H1 (cell line): ENCODE results near the gene SOBP. TPM values are rescaled to one million over a fixed set of nuclear protein-coding genes. Genes with fewer than 3 reads are reported as not detected.

Source experiments
- CTCF ChIA-PET: fragments of 300-600 bp; sonication (Branson Sonifier 250); formaldehyde crosslinking; loops from one replicate; lab custom pipeline; 2021; ENCODE audit not compliant: partially characterized antibody; lab: Charles Lee
- POLR2A ChIA-PET: fragments of 300-600 bp; sonication (Branson Sonifier 250); formaldehyde crosslinking; loops from one replicate; lab custom pipeline; 2021; ENCODE audit warnings: inconsistent platforms; ENCODE audit not compliant: partially characterized antibody; lab: Charles Lee
- DNase-seq, 2 experiments: peaks; one replicate each; pipeline versions ENCODE4 v3.0.0 to v3.0.0-alpha.2; 2010 to 2022; ENCODE audit warnings: low spot score in 2 of 2, low read depth in 1 of 2, mixed read lengths in 1 of 2
- FAIRE-seq: peaks from 2 replicates; lab custom pipeline; 2011; peaks lifted over from hg19 to GRCh38; lab: Jason Lieb, UNC
- H2AFZ ChIP-seq: 2 replicates; pipeline ENCODE4 v1.8.1; 2012; ENCODE audit warnings: low read length, inconsistent platforms
- H2AK5ac ChIP-seq: 2 replicates; pipeline ENCODE4 v1.6.1; 2013; ENCODE audit warnings: low read depth, low read length
- H2BK120ac ChIP-seq: replicated peaks from 2 replicates; pipeline ENCODE3; 2013; ENCODE audit warnings: low read depth, low read length, inconsistent platforms
- H2BK12ac ChIP-seq: 2 replicates; pipeline ENCODE4 v1.6.1; 2013; ENCODE audit warnings: low read depth, low read length
- H2BK15ac ChIP-seq: 2 replicates; pipeline ENCODE4 v1.6.1; 2013; ENCODE audit warnings: low read length
- H2BK20ac ChIP-seq: 2 replicates; pipeline ENCODE4 v1.6.1; 2013; ENCODE audit warnings: low read length
- H2BK5ac ChIP-seq: 2 replicates; pipeline ENCODE4 v1.6.1; 2013; ENCODE audit warnings: low read depth, low read length
- H3K14ac ChIP-seq: 2 replicates; pipeline ENCODE4 v1.6.1; 2013; ENCODE audit warnings: inconsistent platforms; ENCODE audit not compliant: insufficient read length
- H3K18ac ChIP-seq: 2 replicates; pipeline ENCODE4 v1.6.1; 2013; ENCODE audit warnings: low read length; ENCODE audit errors: extremely low read depth
- H3K23ac ChIP-seq: 2 replicates; pipeline ENCODE4 v1.6.1; 2013; ENCODE audit warnings: inconsistent platforms; ENCODE audit not compliant: insufficient read length
- H3K23me2 ChIP-seq: 2 replicates; pipeline ENCODE4 v1.6.1; 2013; ENCODE audit warnings: low read depth, low read length
- H3K27ac ChIP-seq: 2 replicates; pipeline ENCODE4 v1.6.1; 2011; ENCODE audit warnings: low read depth, low read length, inconsistent platforms
- H3K27me3 ChIP-seq, 4 experiments: replicated peaks in 1 of 4; 1 replicate in 1 of 4; 2 replicates in 3 of 4; pipeline versions ENCODE4 v1.6.1 to v1.8.1; 2011 to 2013; ENCODE audit warnings: low read length in 3 of 4, mild to moderate bottlenecking in 3 of 4, inconsistent platforms in 2 of 4, mixed read lengths in 2 of 4, moderate library complexity in 1 of 4; ENCODE audit not compliant: control insufficient read depth in 3 of 4, insufficient read depth in 3 of 4; ENCODE audit errors: extremely low read depth in 1 of 4
- H3K36me3 ChIP-seq, 4 experiments: 2 replicates each; pipeline versions ENCODE4 v1.6.1 to v1.8.1; 2011 to 2013; ENCODE audit warnings: mild to moderate bottlenecking in 4 of 4, low read length in 3 of 4, moderate library complexity in 2 of 4, control low read depth in 1 of 4, inconsistent platforms in 1 of 4; ENCODE audit not compliant: insufficient read depth in 4 of 4, control insufficient read depth in 2 of 4
- H3K4ac ChIP-seq: replicated peaks from 2 replicates; pipeline ENCODE3; 2013; ENCODE audit warnings: low read length, low read depth, mixed read lengths, inconsistent platforms; ENCODE audit not compliant: insufficient read length
- H3K4me1 ChIP-seq, 4 experiments: replicated peaks in 1 of 4; 1 replicate in 1 of 4; 2 replicates in 3 of 4; pipeline versions ENCODE4 v1.6.1 to v1.8.1; 2011 to 2013; ENCODE audit warnings: low read length in 3 of 4, inconsistent platforms in 2 of 4, mixed read lengths in 1 of 4; ENCODE audit not compliant: insufficient read depth in 4 of 4, control insufficient read depth in 3 of 4
- H3K4me2 ChIP-seq, 2 experiments: 2 replicates each; pipeline versions ENCODE4 v1.6.1 to v1.8.1; 2011 to 2013; ENCODE audit warnings: low read depth in 2 of 2, low read length in 2 of 2, control low read depth in 1 of 2, inconsistent platforms in 1 of 2, mild to moderate bottlenecking in 1 of 2; ENCODE audit not compliant: insufficient read depth in 1 of 2
- H3K4me3 ChIP-seq, 4 experiments: fragments of 200-600, 300-600 bp in 1 of 4; sonication (generic), shearing (Covaris generic), sonication (Bioruptor Twin) in 1 of 4; 2 replicates each; pipeline versions ENCODE4 v1.5.1 to v1.8.1; 2011 to 2016; ENCODE audit warnings: low read length in 4 of 4, low read depth in 3 of 4, control low read depth in 2 of 4, inconsistent platforms in 2 of 4, mild to moderate bottlenecking in 2 of 4, mixed read lengths in 1 of 4, moderate library complexity in 1 of 4; ENCODE audit not compliant: insufficient read depth in 2 of 4; ENCODE audit errors: extremely low read depth in 1 of 4
- H3K56ac ChIP-seq: replicated peaks from 2 replicates; pipeline ENCODE3; 2013; ENCODE audit warnings: low read depth, mild to moderate bottlenecking, mixed read lengths, low read length, inconsistent platforms; ENCODE audit not compliant: insufficient read length
- H3K79me1 ChIP-seq: 2 replicates; pipeline ENCODE4 v1.6.1; 2013; ENCODE audit warnings: low read depth, low read length, control low read depth
- H3K79me2 ChIP-seq, 2 experiments: 2 replicates each; pipeline versions ENCODE4 v1.6.1 to v1.8.1; 2012 to 2013; ENCODE audit warnings: low read length in 2 of 2, mild to moderate bottlenecking in 2 of 2, inconsistent platforms in 1 of 2; ENCODE audit not compliant: insufficient read depth in 2 of 2, control insufficient read depth in 1 of 2
- H3K9ac ChIP-seq, 4 experiments: replicated peaks in 1 of 4; 1 replicate in 1 of 4; 2 replicates in 3 of 4; pipeline versions ENCODE4 v1.6.1 to v1.8.1; 2011 to 2013; ENCODE audit warnings: low read depth in 3 of 4, low read length in 3 of 4, control low read depth in 2 of 4, mild to moderate bottlenecking in 2 of 4, moderate library complexity in 2 of 4, inconsistent platforms in 1 of 4; ENCODE audit errors: extremely low read depth in 1 of 4
- H3K9me3 ChIP-seq, 2 experiments: 2 replicates each; pipeline versions ENCODE4 v1.6.1 to v1.8.1; 2012 to 2013; ENCODE audit warnings: mild to moderate bottlenecking in 2 of 2, moderate library complexity in 2 of 2, control low read depth in 1 of 2, inconsistent platforms in 1 of 2, low read depth in 1 of 2, low read length in 1 of 2, mixed read lengths in 1 of 2; ENCODE audit not compliant: insufficient read depth in 2 of 2
- H4K20me1 ChIP-seq, 2 experiments: replicated peaks in 1 of 2; 2 replicates each; pipeline versions ENCODE3 to v1.8.1; 2011 to 2013; ENCODE audit warnings: inconsistent platforms in 2 of 2, low read length in 2 of 2, mild to moderate bottlenecking in 1 of 2; ENCODE audit not compliant: insufficient read depth in 2 of 2, control insufficient read depth in 1 of 2
- H4K5ac ChIP-seq: 2 replicates; pipeline ENCODE4 v1.6.1; 2013; ENCODE audit warnings: low read length, low read depth, mixed read lengths, inconsistent platforms; ENCODE audit not compliant: insufficient read length
- H4K8ac ChIP-seq: 2 replicates; pipeline ENCODE4 v1.8.0; 2013; ENCODE audit warnings: mild to moderate bottlenecking, moderate library complexity, low read length, inconsistent platforms; ENCODE audit not compliant: insufficient read depth; ENCODE audit errors: extremely low read depth
- H4K91ac ChIP-seq: replicated peaks from 2 replicates; pipeline ENCODE3; 2013; ENCODE audit warnings: low read length, mixed read lengths, inconsistent platforms; ENCODE audit not compliant: insufficient read length
- BRCA1 ChIP-seq: IDR thresholded peaks from 2 replicates; pipeline ENCODE4 v1.6.1; 2012; ENCODE audit warnings: low read depth, low read length, improper control_type of control experiment
- KDM1A ChIP-seq: fragments of 200-600, 300-600 bp; sonication (generic); IDR thresholded peaks from 2 replicates; pipeline ENCODE4 v1.7.1; 2016; ENCODE audit warnings: mild to moderate bottlenecking, low read length, borderline replicate concordance
- POLR2A ChIP-seq, 2 experiments: IDR thresholded peaks; 1 replicate in 1 of 2; 2 replicates in 1 of 2; pipeline ENCODE4 v1.6.1; 2011; ENCODE audit warnings: low read depth in 2 of 2, low read length in 2 of 2, mild to moderate bottlenecking in 2 of 2; ENCODE audit errors: control extremely low read depth in 1 of 2
- RXRA ChIP-seq: IDR thresholded peaks from 2 replicates; pipeline ENCODE4 v1.6.1; 2011; ENCODE audit warnings: low read depth, mild to moderate bottlenecking, low read length, moderate library complexity; ENCODE audit not compliant: insufficient read depth
- SP1 ChIP-seq: IDR thresholded peaks from 2 replicates; pipeline ENCODE4 v1.6.1; 2011; ENCODE audit warnings: low read depth, low read length
- SP2 ChIP-seq: IDR thresholded peaks from 2 replicates; pipeline ENCODE4 v1.6.1; 2012; ENCODE audit warnings: mild to moderate bottlenecking, low read length, inconsistent platforms
- SP4 ChIP-seq: IDR thresholded peaks from 2 replicates; pipeline ENCODE4 v1.6.1; 2012; ENCODE audit warnings: low read length, inconsistent platforms
- SUZ12 ChIP-seq: fragments of 200-600 bp; sonication (generic); IDR thresholded peaks from 2 replicates; pipeline ENCODE4 v1.6.1; 2012; ENCODE audit warnings: mild to moderate bottlenecking, inconsistent platforms, low read length, moderate library complexity, mixed read lengths
- TAF1 ChIP-seq: IDR thresholded peaks from 2 replicates; pipeline ENCODE4 v1.6.1; 2011; ENCODE audit warnings: mild to moderate bottlenecking, low read depth, low read length
- TBP ChIP-seq: IDR thresholded peaks from 2 replicates; pipeline ENCODE4 v1.6.1; 2011; ENCODE audit warnings: low read depth, low read length, improper control_type of control experiment
- TEAD4 ChIP-seq: IDR thresholded peaks from 2 replicates; pipeline ENCODE4 v1.6.1; 2012; ENCODE audit warnings: low read depth, low read length, inconsistent platforms, mixed read lengths
- USF2 ChIP-seq: IDR thresholded peaks from 2 replicates; pipeline ENCODE4 v1.6.1; 2011; ENCODE audit warnings: low read length, improper control_type of control experiment
- WGBS, 2 experiments: shearing (Covaris generic) in 1 of 2; methylation state at CpG; one replicate each; pipeline versions ENCODE4 v1.1.6 to v1.1.7; 2013 to 2015; ENCODE audit warnings: low lambda C conversion rate in 2 of 2, mixed read lengths in 2 of 2, inconsistent platforms in 1 of 2, low coverage in 1 of 2, missing lambda C conversion rate in 1 of 2; ENCODE audit not compliant: insufficient replicate concordance in 2 of 2, insufficient coverage in 1 of 2, insufficient read length in 1 of 2; ENCODE audit errors: extremely low coverage in 1 of 2, missing lambda C conversion rate in 1 of 2; 5-methylcytosine and 5-hydroxymethylcytosine counted together
- polyA plus RNA-seq, 7 experiments: library from polyadenylated mRNA; depleted of rRNA in 3 of 7; stranded (reverse) in 5 of 7; unstranded in 2 of 7; fragments of >200 nt in 5 of 7; fragments of 200-250 nt in 2 of 7; gene quantifications; 1 replicate in 5 of 7; 2 replicates in 1 of 7; 4 replicates in 1 of 7; pipeline versions ENCODE4 v1.2.1 to v1.2.3, GENCODE V29; 2011 to 2013; ENCODE audit warnings: missing spikeins in 2 of 7, mixed read lengths in 2 of 7
- total RNA-seq: library from RNA; stranded (reverse); fragmentation: NEBNext Ultra II Directional; extraction: Animal tissue kit (Norgen Biotek cat#: 25700); gene quantifications from 2 replicates; pipeline ENCODE4 v1.2.1, GENCODE V29; 2021

The SOBP gene
- total and polyA plus RNA-seq, 2 of the 8 experiments (the other 6 are each of a cell fraction or from before 2014, with no cell fraction given): 0.45 to 6.2 TPM

GRCh38 chr6:107674995-107675738 lies 185.2 kb downstream of the SOBP start:
- 14% methylated on average over 15 of the region's 15 CpGs; no CpG with 5 or more reads in 1 of the 2 experiments for WGBS, 2 experiments
- Histone ChIP-seq H2BK12ac (no peak overlapping the region), H4K5ac (no peak overlapping the region), H2BK5ac (0 out of 2 replicates have a peak overlapping the region, but pooled peaks have one; percentile 37), H2BK120ac (no peak overlapping the region), H4K91ac (no peak overlapping the region), H3K4me1 (peaks cover 5 to 10% (median 7%) of the 10 kb centered on the region in 4 experiments), H3K18ac (no peak overlapping the region), H3K36me3 (no peaks in the 10 kb centered on the region; a peak in 1 of 8 replicates), H3K56ac (no peak overlapping the region), H3K4me3 (peak overlapping the region in 3 of 4 experiments; percentile 16 to 47 (median 25); a peak in 4 of 8 replicates), H3K4me2 (peak overlapping the region in 1 of 2 experiments; percentile 63; a peak in 3 of 4 replicates), H3K4ac (no peak overlapping the region), H4K8ac (peak overlapping the region; percentile 80; the same call in 1 of the 2 replicates), H2AK5ac (no peak overlapping the region), H3K23me2 (no peaks in the 10 kb centered on the region; the same call in 1 of the 2 replicates), H3K23ac (no peak overlapping the region), H3K79me1 (no peaks in the 10 kb centered on the region), H3K9ac (peak overlapping the region in 1 of 4 experiments; percentile 9; a peak in 1 of 7 replicates), H3K27me3 (no peaks in the 10 kb centered on the region; a peak in 1 of 7 replicates), H4K20me1 (no peaks in the 10 kb centered on the region), H3K9me3 (no peaks in the 10 kb centered on the region), H2AFZ (peak overlapping the region; percentile 76), H3K14ac (no peak overlapping the region), H3K79me2 (no peaks in the 10 kb centered on the region), H2BK15ac (no peak overlapping the region), H2BK20ac (no peak overlapping the region), H3K27ac (no peak overlapping the region)
- FAIRE-seq: peak; percentile 94
- peak; percentile 73 to 92 for DNase-seq
- ChIA-PET CTCF (interaction anchor here (0.6 to 5.7 kb wide), 37 partner anchors 10 to 560 kb away, joined by 3 to 47 read pairs (median 4); no protein-coding TSS in a partner anchor), POLR2A (no interaction called here)
- no peak for TF ChIP-seq TBP
- no peak for TF ChIP-seq USF2
- TF ChIP-seq SP1: no peak
- no peak for TF ChIP-seq TAF1
- TF ChIP-seq SP4: no peak
- no peak for TF ChIP-seq POLR2A (IDR thresholded peaks at IDR 0.05; ENCODE audit: control extremely low read depth in 1 of 2, low read depth in 2 of 2, low read length in 2 of 2)
- no peak for TF ChIP-seq RXRA
- TF ChIP-seq TEAD4: no peak
- TF ChIP-seq SP2: no peak
- TF ChIP-seq BRCA1: no peak
- no peak for TF ChIP-seq SUZ12
- no peak for TF ChIP-seq KDM1A
